ENCODE results near the gene HERC4.

HERC4 gene

GRCh38 chr10:68049289-68050078 is 25.6 kb downstream of the HERC4 start:
- TF ChIP-seq CTCF (conservative IDR thresholded peaks at IDR 0.05; ENCODE audit: low read depth, low read length) = no peak
- H3K4me3 ChIP-seq (ENCODE audit: low read depth, low read length) = no peak overlapping the region
- DNase-seq (ENCODE audit: low read depth) = no peak

- DNase-seq (ENCODE audit: low read depth) = peak; percentile 48
- no peak overlapping the region for H3K4me3 ChIP-seq (ENCODE audit: low read depth, low read length)
- no peak for TF ChIP-seq CTCF (conservative IDR thresholded peaks at IDR 0.05; ENCODE audit: low read depth, low read length)
Measured at GRCh38 chr10:68047554-68048327, 27.3 kb downstream of the HERC4 start.

DNA sequence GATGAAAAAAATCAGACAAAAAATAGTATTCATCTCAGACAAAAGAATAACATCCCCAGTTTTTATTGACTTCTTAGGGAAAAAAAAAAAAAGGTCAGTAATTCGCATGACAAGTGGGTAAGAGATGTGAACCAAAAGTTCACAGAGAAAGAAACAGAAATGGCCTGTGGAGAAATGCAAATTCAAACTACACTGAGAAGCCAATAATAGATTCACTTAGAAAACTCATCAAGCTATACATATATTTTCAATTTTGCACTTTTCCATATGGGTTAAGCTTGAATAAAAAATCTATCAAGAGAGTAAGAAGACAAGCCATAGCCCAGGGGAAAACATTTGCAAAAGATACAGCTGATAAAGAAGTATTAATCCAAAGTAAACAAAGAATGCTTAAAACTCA is 28.0 kb downstream of the HERC4 start:
- no peak for TF ChIP-seq CTCF (conservative IDR thresholded peaks at IDR 0.05; ENCODE audit: low read depth, low read length)
- no peak for DNase-seq (ENCODE audit: low read depth)
- no peak overlapping the region for H3K4me3 ChIP-seq (ENCODE audit: low read depth, low read length)

GRCh38 chr10:68046642-68047041 is 28.4 kb downstream of the HERC4 start:
- DNase-seq (ENCODE audit: low read depth) = no peak
- H3K4me3 ChIP-seq (ENCODE audit: low read depth, low read length) = no peak overlapping the region
- TF ChIP-seq CTCF (conservative IDR thresholded peaks at IDR 0.05; ENCODE audit: low read depth, low read length) = no peak

- no peak for TF ChIP-seq CTCF (conservative IDR thresholded peaks at IDR 0.05; ENCODE audit: low read depth, low read length)
- peak; percentile 32 for DNase-seq (ENCODE audit: low read depth)
- no peak overlapping the region for H3K4me3 ChIP-seq (ENCODE audit: low read depth, low read length)
Measured at GRCh38 chr10:68043030-68043429, 32.1 kb downstream of the HERC4 start.

DNA sequence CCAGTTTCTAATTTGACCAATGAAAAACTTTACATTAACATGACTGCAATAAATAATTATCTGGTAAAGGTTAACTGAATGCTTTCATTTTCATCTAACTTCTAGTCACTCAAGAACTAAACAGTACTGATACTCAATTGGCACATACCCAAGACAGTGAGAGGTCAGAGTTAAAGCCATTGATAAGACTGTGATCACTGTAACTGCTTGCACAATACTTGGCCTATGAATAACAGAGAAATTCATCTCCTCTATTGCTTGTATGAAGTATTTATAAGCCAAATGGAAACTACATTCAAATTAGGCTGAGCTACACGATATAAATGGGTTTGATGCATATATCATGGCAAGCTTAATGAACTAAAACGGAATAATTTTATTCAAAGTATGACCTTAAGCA is 43.0 kb downstream of the HERC4 start:
- no peak for TF ChIP-seq CTCF (conservative IDR thresholded peaks at IDR 0.05; ENCODE audit: low read depth, low read length)
- no peak for DNase-seq (ENCODE audit: low read depth)
- H3K4me3 ChIP-seq (ENCODE audit: low read depth, low read length) = no peak overlapping the region

Measured in choroid plexus epithelial cell (primary cell).